ENCODE measurements around the gene ATP9B. TPM values are rescaled to one million over a fixed set of nuclear protein-coding genes. Genes with fewer than 3 reads are reported as not detected.
A peak's percentile ranks its signal among the peaks of the same experiment; 100 is the strongest.

The ATP9B gene
- total RNA-seq, 1 donor from 2014 or later, result 28.5 TPM

DNA sequence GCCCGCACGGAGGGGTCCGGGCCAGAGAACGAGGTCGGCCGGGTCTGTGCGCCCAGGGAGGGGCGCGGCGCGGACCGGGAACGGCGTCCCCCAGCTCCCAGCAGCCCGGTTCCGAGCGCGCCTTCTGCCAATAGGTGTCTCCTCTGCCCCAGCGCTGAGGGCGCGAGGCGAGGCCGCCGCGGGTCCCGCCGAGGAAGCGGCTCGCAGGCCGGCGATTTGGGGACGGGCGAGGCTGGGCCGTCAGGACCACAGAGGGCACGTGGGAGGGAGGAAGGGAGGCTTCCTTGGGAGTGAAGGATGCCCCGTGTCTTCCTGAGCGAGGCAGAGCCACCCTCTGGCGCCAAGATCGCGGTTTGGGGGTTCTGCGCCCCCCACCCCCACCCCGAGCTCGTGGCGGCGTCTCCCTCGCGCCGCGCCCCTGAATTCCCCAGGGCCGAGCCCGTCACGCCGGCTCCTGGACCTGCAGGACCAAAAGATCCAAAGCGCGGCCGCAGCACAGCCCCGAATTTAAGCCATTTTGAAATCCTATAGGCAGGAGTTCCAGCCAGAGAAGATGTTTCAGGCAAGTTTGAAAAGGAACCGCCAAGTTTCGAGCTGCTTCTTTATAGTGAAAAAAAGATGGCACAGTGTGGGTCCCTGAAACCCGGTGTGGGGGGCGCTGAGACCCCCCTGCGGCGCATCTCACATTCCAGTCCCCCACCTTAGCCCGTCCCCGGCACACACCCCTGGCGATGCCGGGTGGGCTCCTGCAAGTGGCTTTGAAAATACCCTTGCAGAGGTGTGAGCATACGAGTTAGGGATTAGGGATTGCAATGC lies 327.4 kb downstream of the ATP9B start:
- DNase-seq (ENCODE audit: low spot score), result no peak

DNA sequence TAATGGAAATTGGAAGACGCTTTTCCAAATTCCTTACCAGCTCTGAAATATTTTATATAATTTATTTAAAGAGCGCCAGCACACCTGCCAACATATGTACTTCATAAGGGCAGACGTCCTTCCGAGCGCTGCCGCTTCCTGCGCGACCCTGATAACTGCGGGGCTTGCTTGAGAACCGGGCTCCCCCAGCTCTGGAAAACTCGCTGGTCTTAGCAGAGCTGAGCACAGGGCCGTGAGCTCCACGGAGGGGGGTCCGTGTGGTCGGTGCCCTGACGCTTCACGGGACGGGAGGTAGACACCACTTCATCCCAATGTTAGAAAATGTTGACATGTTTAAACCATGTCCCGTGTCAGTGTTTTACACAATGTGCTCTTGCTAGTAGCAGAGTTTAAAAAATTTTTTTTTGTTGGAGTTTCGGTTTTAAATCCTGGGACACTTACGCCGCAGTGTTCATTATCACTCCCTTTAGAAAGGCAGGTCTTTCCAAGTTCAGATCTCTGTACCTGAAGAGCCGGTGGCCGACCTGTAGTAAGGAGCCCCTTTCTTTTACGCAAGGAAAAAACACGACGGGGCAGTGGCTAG lies 328.1 kb downstream of the ATP9B start:
- no peak for DNase-seq (ENCODE audit: low spot score)

DNA sequence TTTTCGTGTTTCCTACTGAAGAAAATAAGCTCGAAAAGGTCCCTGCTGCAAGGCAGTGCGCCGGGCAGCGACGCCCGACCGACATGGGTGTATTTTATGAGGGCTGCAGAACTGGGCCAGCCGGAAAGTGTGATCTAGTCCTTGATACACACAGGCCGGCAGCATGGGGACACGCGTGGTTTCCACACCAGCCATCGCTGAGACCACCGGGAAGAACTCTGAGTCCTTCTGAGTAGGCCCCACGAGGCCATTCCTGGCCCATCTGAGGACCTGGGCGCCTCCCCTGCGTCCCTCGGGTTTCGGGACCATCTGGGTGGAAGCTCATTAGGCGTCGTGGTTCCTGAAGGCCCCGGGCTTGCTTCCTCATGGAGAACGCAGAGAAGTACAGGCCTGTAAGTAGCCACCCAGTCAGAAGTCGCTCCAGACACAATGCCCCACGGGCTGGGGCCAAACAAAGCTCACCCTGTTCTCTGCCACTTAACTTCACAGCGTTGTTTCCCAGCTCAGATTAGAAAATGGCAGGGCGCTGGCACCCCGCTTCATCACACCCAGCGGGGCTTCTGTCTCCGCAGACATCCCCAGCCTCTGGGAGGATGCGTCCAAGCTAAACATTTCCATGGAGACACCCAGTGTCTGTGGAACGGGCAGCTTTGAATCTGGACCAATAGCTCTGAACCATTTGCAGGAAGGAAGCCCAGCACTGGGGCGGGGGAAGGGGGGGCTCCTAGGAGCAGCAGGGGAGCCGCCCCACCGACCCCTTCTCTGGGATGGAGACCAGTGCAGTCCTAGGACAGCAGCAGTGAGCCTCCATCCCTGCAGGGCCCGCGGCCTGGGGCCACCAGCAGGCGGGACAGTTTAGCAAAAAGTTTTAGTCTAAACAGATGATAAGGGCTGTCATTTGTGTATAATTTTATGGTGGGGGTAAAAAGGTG lies 328.9 kb downstream of the ATP9B start:
- DNase-seq (ENCODE audit: low spot score), result no peak

DNA sequence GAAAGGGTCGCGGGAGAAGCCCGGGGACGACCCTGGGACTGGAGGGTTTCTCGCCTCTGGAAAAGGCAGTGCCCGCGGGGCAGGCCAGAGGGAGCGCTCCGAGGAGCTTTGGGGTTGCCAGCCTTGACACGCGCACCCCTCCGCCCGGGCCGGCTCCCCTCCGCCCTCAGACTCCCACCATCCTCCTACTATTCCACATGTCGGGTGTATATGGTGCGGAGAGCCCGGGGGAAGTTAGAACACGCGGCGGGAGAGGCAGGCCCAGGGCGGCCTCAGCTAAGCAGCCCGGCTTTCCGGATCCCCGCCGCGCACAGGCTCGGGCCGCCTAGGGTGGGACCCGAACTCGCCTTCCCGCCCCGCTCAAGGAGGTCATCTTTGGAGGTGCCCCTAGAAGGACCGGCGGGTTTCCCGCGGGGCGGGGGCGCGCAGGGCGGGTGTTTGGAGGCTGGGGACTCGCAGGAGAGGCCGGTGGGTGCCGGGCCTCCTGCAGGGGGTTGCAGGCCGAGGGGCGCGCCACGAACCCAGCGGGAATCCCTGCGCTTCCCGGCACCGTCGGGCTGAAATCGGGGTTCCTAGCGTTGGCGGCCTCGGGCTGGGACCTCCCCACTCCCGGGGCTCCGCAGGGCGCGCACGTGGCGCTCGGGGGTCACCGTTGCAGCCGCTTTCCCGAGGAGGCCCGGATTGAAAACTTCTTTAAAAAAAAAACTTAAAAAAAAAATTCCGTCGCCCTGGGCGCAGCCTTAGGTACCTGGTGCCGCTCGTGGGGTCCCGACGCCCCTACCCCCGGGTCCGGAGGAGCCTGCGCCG lies 330.3 kb downstream of the ATP9B start:
- DNase-seq (ENCODE audit: low spot score), result no peak

DNA sequence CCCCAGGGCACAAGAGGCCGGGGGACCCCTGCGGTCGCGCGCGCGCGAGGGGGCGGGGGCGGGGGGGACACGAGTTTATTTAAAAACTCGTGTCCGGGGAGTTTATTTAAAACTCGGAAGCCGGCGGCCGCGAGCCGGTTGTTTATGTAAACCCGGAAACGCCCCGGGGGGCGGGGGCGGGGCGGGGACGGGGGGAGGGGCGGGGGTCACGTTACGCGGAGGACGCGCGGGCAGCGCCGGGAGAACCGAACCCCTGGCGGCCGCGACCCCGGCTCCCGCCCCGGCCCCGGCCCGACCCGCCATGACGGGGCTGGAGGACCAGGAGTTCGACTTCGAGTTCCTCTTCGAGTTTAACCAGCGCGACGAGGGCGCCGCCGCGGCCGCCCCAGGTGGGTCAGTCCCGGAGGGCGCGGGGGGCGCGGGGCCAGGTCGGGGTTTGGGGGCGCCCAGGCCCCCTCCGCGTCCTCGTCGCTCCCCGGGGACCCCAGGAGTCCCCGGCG lies 330.9 kb downstream of the ATP9B start:
- DNase-seq (ENCODE audit: low spot score), result peak; percentile 48

DNA sequence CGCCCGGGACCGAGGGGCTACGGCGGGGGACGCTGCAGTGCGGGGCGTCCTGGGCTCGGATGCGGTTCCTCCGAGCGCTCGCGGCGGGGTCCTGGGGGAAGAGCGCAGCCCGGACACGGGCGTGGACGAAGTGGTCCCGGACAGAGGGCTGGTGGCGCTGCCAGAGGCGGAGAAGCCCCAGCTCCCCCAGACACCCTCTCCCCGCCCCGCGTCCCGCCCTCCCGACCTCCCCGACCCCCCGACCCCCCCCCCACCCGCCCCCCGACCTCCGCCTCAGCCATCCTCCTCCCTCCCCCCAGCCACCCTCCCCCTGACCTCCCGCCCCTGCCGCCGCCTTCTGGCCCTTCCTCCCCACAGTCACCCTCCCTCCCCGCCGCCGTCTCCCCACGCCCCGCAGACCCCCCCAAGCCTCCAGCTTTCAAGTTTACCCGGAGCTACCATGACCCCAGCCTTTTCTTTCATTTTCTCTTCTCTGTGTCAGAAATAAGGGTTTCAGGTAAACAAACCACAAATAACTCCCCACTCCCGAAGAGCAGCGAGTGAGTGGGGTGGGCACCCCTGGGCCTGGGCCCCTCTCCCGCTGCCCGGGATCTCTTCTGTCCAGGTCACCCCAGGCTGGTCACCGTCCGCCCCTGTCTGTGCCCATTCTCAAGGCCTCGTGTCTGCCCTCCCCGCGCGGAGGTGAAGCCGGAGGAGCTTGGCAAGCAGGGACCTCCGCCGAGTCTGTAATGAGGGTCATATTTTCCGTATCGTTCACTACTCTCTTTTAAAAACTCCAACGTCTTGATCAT lies 331.6 kb downstream of the ATP9B start:
- DNase-seq (ENCODE audit: low spot score), result no peak

DNA sequence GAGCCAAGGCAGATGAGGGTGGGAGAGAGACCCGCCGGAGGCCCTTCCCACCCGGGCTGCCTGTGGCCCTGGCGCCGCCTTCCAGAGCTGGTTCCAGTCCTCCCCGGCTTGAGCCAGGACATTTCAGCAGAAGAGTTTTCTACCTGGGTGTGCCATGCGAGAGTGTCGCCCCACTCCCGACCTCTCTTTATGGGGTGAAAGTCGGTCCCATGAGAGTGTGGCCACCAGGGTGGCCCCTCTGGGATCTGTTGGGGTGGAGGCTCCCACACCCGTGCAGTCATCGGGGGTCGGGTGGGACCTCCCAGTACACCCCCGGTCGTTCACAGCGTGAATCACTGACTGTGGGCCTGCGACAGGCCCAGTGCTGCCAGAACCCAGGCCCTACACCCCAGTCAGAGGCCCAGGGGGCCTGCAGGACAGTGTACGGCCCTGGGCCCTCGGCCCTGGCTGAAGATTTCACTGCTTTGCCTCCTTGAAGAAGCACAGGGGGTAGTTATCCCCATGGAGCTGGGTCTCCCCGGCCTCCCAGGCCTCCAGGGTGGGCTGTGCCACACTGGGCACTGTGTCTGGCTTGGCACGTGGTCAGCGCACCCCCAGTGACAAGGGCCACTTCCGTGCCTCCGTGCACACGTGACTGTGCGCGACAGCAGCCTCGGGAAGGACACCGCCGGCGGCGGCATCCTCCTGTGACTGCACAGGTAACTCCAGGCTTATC lies 332.5 kb downstream of the ATP9B start:
- DNase-seq (ENCODE audit: low spot score), result no peak

DNA sequence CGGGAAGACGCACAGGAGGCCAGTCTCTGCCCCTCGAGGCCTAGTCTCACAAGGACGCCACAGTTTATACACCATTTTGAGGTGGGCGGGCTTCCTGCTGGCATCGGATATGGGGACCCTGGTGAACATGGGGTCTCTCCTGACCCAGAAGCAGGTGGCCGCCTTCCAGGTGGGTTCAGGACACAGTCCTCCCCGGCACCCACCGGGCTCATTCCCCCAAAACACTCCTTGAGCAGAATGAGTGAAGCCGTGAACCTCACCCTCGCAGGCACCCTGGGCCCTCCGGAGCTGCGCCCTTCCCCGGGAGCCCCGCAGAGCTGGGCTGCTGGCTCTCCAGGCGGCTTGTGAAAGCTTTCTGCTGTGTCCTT lies 333.0 kb downstream of the ATP9B start:
- no peak for DNase-seq (ENCODE audit: low spot score)

DNA sequence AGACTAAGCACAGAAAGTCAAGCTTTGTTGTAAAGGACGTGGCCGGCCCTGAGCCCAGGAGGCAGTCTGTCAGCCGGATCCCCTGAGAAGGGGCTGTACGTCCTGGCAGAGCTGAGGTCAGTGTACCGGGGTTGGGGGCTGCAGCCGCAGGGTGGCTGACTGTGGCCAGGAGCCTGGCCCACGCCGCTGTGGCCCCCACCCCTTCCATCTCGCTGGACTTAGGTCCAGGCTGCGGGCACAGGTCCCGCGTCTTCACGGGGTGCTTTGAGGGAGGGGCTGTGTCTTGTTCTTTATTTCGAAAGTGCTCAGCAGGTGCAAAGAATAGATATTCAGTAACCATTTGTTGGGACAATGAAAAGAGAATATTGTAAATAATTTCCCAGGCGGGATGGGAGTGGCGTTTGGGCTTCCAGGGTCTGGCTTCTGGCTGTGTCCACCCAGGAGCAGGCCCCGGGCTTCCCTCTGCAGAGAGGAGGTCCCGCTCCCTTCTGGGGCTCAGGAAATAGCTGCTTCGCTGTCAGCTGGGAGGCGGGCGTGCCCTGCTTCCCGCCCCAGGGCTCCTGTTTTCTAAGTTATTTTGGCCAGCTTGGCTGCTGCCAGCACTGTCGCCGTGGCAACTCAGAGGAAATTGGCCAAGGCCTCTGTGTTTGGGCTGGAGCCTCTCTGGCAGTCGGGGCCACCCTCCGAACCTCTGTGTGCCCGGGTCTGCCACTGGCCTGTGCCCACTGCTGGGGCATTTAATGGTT lies 334.0 kb downstream of the ATP9B start:
- peak; percentile 47 for DNase-seq (ENCODE audit: low spot score)

DNA sequence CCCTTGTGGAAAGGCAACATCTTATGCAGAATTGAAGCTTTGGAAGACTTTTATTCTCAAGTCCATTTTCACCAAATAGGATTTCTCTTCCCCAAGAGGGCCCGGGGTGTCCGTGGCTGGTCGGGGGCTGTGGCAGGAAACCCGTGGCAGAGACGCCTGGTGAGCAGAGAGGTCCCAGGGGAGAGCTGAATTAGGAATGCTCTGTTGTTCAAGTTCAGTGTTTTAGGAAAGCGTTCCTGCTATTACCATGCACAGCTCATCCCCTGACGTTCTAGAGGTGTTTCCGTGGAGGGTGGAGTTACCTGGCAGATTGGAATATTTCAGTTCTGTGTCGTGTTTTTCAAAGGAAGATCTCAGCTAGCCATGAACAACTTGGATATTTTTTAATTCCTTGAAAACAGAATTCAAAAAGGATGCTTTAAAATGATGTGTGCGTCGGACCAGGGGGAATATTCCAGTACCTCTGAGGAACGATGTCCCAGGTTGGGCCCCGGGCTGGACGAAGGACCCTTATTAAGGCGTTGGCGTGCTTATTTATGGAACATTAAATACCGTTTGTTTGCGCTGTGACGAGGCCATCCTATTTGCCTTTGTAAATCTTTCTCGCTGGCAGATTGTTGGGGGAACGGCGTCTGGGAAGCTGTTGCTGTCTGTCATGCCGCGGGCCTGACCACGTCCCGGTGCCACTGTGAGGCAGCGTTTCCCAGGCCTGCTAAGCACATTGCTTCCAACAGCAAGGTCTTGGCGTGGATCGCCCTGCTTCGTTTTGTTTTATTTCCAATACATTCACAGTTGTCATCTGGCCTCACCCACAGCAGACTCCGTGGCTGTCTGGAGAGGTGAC lies 334.8 kb downstream of the ATP9B start:
- no peak for DNase-seq (ENCODE audit: low spot score)

DNA sequence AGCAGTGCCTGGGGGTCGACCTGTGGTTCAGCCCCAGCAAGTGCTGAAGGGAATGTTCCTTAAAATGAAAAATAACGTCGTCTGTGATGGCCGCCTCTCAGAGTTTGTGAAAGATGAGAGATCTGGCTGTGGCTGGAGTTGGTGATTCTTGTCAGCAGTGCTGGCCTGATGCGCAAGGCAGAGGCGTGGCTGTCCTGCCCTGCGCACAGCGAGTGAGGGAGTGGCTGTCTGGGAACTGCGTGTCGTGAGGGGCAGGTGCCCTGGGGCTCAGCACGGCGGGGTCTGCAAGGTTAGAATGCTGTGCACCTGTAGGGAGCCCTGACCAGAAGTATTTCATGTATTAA lies 335.3 kb downstream of the ATP9B start:
- no peak for DNase-seq (ENCODE audit: low spot score)

DNA sequence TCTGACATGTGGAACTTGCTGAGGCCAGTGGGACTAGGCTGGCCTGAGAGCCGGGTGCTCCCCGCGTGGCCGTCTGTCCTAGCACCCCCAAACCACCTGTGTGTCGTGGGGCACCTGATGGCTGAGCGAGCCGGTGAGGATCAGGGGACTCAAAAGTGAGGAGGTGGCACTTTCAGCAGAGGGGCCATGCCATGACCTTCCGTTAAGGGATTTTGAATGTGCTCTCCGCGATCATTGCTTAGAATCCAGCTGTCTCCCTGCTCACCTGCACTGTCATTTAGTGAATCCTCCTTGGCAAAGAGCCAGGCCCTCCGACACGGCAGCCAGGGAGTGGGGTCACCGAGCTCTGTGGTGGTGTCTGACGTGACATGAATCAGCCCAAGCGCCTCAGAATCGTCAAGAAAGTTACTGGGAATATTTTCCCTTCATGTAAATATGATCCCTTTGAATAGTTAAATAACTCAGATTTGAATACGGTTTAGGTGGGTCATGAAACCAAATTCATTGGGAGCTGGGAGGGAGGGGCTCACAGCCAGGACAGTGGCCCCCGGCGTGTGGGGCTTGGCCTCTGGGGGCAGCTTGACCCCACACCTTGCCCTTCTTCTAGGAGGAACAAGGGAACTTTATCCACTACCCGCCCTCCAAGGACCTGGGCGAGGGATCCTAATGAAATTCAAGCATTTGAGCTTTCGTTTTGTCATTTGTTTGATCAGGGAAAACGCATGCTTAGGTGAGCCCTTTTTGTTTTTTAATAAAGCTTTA lies 336.0 kb downstream of the ATP9B start:
- no peak for DNase-seq (ENCODE audit: low spot score)

DNA sequence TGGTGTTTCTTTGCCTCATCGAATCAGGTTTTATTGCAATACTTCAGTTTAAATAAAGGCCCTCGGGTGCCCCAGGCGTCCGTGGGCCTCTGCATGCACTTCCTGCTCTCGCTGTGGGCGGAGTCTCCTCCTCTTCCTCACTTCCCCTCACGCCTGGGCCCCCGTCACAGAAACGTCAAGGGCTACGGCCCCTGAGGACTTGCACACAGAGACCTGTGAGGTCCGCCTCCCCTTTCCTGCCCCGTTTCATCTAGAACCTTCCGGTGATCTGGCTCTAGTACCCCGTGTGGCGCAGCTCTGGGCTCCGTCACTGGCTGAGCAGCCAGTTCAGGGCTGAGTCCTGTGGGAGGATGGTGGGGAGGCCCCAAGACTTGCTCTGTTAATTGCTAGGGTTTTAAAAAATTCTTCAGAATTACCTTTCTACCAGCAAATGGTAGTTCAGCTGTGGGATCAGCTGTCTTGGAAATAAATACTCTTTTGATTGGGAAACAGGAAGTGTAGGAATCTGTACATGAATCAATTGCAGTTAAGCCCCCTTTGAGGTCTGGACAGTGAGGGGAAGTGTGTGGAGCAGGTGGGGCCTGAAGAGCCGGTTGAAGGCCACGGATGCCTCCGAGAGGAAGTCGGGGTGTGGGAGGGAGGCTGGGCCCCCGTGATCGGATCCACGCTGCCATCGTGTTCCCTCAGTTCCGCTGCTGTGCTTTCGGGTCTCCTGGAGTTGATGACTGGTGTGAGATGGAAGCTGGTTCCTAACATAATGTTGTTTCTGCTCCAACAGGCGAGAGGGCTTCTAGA lies 336.8 kb downstream of the ATP9B start:
- DNase-seq (ENCODE audit: low spot score), result peak; percentile 73

DNA sequence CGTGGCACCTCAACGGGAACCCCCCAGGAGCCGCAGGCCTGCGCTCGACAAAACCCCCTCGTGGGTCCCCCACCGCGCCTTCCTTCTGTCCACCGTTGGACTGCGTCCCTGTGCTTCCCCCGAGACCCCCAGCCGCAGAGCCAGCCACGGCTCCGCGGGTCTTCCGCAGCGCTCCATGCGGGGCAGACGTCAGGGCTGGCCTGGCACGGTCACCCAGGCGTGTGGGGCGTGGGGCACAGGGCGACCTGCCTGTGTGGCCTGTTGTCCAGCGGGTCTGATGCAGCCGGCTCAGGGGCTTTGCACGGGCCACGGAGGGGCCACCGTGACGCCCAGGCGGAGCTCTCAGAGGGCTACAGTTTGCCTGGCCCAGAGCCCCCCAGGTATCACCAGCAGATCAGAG lies 337.5 kb downstream of the ATP9B start:
- DNase-seq (ENCODE audit: low spot score), result no peak

DNA sequence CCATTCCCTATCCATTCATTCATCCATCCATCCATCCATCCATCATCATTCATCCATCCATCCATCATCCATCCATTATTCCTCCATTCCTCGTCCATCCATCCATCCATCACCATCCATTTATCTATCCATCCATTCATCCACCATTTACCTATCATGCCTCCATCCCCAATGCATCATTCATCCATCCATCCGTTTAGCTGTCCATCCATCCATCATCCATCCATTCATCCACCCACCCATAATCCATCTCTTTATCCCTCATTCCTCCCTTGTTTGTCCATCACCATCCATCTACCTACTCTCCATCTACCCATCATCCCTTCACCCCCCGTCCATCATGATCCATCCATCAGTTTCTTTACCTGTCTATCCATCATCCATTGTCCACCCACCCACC lies 340.1 kb downstream of the ATP9B start:
- DNase-seq (ENCODE audit: low spot score), result no peak

DNA sequence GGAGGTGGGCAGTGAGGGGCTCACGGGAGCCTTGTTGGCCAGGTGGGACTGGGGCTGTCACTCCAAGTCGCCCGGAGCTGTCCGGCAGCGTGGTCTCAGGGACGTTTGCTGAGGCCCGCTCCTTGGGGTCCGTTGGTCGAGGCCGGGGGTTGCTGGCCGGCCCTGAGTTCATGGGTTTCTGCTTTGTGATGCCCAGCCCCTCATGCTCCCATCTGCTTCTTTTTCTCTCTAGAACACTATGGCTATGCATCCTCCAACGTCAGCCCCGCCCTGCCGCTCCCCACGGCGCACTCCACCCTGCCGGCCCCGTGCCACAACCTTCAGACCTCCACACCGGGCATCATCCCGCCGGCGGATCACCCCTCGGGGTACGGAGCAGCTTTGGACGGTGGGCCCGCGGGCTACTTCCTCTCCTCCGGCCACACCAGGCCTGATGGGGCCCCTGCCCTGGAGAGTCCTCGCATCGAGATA lies 341.0 kb downstream of the ATP9B start:
- no peak for DNase-seq (ENCODE audit: low spot score)

All from mucosa of gallbladder (tissue), 1 donor.